ENCODE results near the gene NSRP1.
"Not testable (repeated sequence)": the region's sequence is repeated elsewhere in the genome, so short reads cannot be mapped to it uniquely, and the experiment has no call there.

The NSRP1 gene

GRCh38 chr17:30188211-30188939 is 71.8 kb downstream of the NSRP1 start:
- DNase-seq: no peak

DNA sequence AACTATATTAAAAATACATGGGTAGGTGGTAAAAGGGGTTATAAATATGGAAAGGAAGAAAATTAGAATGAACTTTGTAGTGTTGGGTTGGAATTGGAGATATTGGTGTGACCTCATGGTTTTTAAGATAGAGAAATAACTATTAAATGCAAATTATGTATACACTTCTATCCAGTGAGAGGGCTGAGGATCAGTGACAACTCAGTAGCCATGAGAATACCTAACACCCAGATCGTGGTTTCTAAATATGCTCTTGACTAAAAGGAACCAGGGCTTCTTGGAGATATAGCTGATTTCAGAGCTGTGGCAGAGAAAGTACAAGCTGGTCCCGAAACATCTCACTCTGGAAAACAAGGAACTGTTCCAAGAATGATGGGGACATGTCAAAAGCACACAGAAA is 74.5 kb downstream of the NSRP1 start:
- DNase-seq: no peak

DNA sequence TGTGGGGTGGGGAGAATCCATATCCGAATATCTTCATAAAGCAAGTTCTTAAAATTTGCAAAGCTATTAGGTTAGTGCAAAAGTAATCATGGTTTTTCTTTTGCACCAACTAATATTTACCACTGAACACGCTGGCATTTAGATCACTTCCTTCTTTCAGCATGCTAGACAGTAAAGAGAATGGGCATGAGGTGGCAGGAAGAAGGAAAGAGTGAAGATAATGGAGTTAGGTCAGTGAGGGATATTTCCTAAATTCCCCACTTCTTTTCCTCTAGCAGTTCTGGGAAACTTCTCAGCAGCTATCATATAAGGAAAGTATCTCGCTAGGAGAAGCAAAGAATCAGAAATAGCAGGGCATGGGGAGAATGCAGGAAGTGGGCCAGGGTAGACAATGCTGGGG is 79.9 kb downstream of the NSRP1 start:
- no peak for DNase-seq

GRCh38 chr17:30197416-30197815 is 80.8 kb downstream of the NSRP1 start:
- DNase-seq: no peak

DNA sequence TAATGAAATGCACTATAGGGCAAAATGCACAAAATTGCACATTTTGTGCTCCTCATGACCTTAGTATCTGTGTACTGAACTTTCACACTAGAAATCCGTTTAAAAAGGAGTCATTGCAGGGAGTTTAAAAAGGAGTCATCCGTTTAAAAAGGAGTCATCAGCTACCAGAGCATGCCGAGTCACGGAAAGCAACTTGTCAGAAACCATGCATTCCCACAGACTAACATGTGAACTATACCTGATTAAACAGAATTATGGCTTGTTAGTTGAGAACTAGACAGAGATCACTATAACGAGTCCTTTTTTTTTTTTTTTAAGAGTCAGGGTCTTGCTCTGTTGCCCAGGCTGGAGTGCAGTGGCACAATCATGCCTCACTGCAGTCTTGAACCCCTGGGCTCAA is 83.0 kb downstream of the NSRP1 start:
- no peak for DNase-seq

DNA sequence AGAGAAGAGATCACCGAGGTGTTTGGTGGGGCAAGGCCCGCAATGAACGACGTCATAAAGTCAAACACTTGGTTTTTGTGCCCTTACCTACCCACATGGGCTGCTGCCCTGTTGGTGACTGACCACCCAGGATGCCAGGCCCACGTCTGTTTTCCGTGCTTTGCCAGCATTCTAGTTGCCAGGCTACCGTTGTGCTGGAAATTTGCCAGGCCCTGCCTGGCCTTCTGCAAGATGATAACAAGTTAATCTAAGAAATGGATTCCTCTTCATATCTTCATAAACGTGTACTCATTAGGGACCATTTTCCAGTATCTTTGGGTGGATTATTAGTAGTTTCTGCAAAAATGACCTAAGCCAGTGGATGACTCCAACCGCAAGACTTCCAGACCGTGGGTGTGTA is 83.5 kb downstream of the NSRP1 start:
- DNase-seq: no peak

DNA sequence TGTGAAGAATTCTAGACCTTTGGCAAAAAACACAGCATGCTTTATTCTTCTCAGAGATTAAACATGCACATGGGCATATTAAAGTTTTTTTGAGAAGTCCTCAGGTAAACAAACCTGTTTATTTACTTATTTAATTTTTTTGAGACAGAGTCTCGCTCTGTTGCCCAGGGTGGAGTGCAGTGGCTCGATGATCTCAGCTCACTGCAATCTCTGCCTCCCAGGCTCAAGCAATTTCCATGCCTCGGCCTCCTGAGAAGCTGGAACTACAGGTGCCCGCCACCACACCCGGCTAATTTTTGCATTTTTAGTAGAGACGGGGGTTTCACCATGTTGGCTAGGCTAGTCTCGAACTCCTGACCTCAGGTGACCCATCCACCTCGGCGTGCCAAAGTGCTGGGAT is 84.0 kb downstream of the NSRP1 start:
- DNase-seq: not testable (repeated sequence)

GRCh38 chr17:30203471-30203981 is 86.9 kb downstream of the NSRP1 start:
- DNase-seq: no peak

DNA sequence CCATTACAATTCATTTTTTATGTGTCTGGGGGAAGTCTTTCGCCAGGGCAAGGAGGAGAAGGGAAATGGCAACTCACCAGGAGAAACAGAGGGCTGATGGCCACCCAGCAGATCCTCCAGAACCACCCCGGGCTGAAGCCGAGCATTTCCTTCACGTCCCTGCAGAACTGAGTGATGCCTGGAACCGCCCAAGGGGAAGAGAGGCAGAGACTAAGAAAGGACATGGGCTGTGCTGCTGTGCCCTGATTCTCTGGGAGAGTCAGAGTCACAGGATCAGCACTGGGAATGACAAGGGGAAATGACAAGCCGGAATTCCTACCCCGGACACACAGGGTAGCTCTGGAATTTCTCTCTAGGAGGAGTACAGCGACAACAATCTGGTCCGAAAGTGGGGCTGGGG is 91.0 kb downstream of the NSRP1 start:
- no peak for DNase-seq

DNA sequence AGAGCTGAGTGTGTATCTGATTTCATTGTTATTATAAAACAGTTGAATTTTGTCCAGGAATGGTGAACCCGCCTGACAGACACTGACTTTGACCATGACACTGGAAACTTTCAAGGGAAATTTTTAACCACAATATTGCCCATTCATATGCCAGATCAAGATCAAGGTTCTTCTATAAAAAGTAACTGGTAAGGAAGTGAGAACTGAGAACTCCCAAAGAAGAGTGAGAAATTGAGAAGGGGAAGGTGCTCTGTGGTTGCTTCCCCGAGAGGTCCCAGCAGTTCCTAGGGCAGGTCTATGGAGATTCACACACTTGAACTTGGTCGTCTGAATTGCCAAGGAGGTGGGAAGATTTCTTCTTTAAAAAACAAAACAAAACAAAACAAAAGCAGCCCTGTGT is 91.6 kb downstream of the NSRP1 start:
- DNase-seq: no peak

- DNase-seq: no peak
Measured at GRCh38 chr17:30209930-30210329, 93.3 kb downstream of the NSRP1 start.

GRCh38 chr17:30210366-30210765 is 93.8 kb downstream of the NSRP1 start:
- DNase-seq: no peak

DNA sequence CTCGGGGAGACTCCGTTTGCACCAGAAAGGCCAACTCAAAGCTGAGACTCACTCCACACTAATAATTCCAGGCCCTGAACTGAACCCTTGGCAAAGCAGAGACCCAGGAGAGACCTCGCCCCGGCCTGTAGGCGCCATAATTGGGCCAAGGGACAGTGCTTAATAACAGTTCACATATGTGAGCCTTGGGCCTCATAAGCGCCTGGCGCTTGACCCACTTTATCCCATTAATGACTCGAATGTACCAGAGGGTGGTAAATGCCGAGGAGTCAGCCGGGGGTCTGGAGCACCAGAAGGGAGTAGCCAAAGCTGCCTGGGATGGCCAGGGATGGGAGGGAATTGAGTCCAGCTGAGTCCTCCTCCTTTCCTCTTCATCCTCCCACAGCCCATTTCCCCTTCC is 94.3 kb downstream of the NSRP1 start:
- DNase-seq: no peak

GRCh38 chr17:30211371-30211770 is 94.8 kb downstream of the NSRP1 start:
- DNase-seq: no peak

GRCh38 chr17:30212750-30213149 is 96.1 kb downstream of the NSRP1 start:
- no peak for DNase-seq

DNA sequence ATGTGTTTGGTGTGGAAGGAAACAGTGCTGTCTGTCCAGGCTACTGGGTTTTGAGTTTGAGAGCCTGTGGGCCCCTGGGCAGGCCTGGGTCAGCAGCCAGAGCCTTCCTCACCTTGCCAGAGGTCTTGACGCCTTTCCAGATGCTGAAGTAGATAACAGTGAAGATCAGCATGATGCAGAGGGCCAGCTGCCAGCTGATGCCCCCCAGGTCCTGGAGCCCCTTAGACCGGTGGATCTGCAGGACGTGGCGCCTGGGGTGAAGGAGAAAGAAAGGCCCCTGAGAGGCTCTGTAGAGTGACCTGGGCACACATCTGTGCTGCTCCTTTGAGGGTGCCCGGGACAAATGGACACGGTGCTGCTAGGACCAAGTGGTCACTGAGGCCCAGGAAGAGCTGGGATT is 100.4 kb downstream of the NSRP1 start:
- no peak for DNase-seq

DNA sequence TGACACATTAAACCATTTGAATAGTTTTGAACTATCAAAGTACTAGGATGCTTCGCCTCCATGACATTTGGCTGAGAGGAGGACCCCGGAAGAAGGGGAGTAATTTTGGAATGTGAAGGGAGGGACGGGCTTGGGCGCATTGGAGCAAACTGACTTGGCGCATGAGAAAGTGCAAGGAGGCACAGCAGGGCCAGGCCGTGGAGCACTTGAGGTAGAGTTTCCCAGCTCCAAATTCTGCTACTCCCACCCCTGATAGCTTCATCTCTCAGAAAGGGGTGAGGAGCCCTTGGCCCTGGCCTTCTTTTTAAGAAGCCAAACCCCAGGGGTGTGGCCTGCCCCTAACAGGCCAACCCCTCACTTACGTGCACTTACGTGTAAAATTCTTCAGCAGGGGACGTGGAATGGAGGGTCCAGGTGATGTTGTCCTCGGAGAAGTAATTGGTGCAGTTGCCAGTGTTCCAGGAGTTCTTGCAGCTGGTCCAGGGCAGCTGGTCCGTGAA is 101.2 kb downstream of the NSRP1 start:
- no peak for DNase-seq

GRCh38 chr17:30218799-30219198 is 102.2 kb downstream of the NSRP1 start:
- no peak for DNase-seq

DNA sequence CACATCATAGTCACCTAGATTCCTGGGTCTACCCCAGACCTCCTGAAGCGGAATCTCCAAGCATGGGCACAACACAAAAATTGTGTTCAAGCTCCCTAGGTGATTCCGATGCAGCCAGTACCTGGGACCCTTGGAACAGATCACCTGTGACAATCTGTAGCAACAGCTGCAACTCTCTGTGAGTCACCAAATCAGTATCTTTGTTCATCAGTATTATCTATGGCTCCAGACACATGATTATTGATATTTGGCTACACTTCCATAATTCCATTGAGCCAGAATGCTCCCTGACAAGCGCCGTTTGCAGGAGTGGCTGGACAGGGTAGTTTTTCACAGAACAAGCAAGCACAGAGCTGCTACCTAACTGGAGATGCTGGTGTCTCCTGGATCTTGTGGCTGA is 102.7 kb downstream of the NSRP1 start:
- no peak for DNase-seq

GRCh38 chr17:30219833-30220232 is 103.2 kb downstream of the NSRP1 start:
- no peak for DNase-seq

DNA sequence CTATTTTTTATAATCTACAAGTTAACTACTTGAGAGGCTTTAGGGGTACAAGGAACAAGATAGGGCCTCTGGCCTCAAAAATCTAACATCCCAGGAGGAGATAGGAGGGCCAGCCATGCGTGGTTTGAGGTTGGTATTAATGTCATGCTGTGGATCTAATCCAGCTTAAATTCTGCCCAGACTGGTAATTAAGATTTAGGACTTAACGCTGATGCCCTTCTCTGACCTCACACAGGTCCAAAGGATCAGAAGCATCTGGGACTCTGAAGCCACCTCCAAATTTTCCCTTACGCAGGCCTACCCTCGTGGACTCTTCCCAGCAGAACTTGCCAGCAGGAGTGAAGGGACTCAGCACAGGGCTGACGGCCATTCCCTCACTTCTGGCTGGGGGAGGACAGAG is 103.8 kb downstream of the NSRP1 start:
- DNase-seq: no peak

DNA sequence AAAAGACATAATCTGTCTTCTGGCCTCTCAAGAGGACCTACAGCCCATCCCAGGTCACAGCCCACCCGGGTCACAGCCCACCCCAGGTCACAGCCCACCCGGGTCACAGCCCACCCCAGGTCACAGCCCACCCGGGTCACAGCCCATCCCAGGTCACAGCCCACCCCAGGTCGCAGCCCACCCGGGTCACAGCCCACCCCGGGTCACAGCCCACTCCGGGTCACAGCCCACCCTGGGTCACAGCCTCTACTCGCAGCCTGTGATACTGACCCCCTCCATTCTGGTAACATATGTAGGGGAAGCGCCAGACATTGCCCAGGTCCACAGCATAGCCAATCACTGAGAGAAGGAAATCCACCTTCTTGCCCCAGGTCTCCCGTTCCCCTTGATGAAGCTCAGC is 104.7 kb downstream of the NSRP1 start:
- no peak for DNase-seq

GRCh38 chr17:30222251-30222650 is 105.6 kb downstream of the NSRP1 start:
- no peak for DNase-seq

- DNase-seq: no peak
Measured at GRCh38 chr17:30222721-30223175, 106.1 kb downstream of the NSRP1 start.

DNA sequence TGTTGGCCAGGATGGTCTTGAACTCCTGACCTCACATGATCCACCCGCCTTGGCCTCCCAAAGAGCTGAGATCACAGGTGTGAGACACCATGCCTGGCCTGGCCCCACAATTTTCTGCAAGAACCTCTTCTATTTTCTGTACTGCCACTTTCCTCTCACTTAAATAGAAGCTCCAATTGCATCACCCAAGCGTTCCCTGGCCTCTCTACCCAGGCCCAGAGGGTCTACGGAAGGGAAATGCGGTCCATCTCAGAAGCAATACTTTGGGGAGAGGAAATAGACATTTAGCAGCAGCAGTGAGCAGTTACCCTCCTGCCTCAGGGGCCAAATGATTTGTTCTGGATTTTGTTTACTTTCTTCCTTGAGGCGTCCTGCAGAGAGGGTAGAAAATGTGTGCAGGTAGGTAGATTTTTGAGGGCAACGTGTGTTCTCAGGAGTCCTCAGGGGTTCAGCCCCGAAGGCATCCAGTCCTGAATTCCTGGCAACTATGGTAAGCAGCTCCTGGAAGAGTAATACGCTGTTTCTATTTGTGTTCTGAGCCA is 107.9 kb downstream of the NSRP1 start:
- DNase-seq: no peak
